Right lobe of liver (tissue), 6 donors: ENCODE measurements around the gene CDKAL1. TPM values are rescaled to one million over a fixed set of nuclear protein-coding genes. Genes with fewer than 3 reads are reported as not detected.

Experiments used
- ATAC-seq, 4 donors: fragments of 200-7000 bp; cut with Tn5 transposase; one replicate each; pipeline ENCODE4 v1.9.1; 2020; ENCODE audit warnings: mild to moderate bottlenecking in 4 of 4, moderate library complexity in 4 of 4
- DNase-seq, 3 donors: peaks; one replicate each; pipeline ENCODE4 v3.0.0-alpha.2; 2020
- H3K27ac ChIP-seq, 3 donors: fragments of 200-600 bp; one replicate each; pipeline ENCODE4 v1.8.0; 2022
- H3K27me3 ChIP-seq, 2 donors: fragments of 200-600 bp; one replicate each; pipeline ENCODE4 v1.8.0; 2022
- H3K36me3 ChIP-seq, 4 donors: fragments of 200-600 bp; sonication (generic) in 1 of 4; one replicate each; pipeline versions ENCODE4 v1.5.1 to v1.8.0; 2017 to 2022; ENCODE audit warnings: control low read depth in 1 of 4
- H3K4me1 ChIP-seq, 4 donors: fragments of 200-600 bp; sonication (generic) in 1 of 4; one replicate each; pipeline versions ENCODE4 v1.5.1 to v1.8.0; 2017 to 2022; ENCODE audit warnings: control low read depth in 1 of 4
- H3K4me3 ChIP-seq, 3 donors: fragments of 200-600 bp; one replicate each; pipeline ENCODE4 v1.8.0; 2022
- H3K9me3 ChIP-seq, 4 donors: fragments of 200-600 bp; sonication (generic) in 1 of 4; one replicate each; pipeline versions ENCODE4 v1.5.1 to v1.8.0; 2017 to 2022; ENCODE audit warnings: control low read depth in 1 of 4
- POLR2A ChIP-seq: fragments of 450-650 bp; IDR thresholded peaks from one replicate; pipeline ENCODE4 v1.6.1; 2017; ENCODE audit warnings: antibody characterized with exemption, mild to moderate bottlenecking
- WGBS: methylation state at CpG from one replicate; pipeline ENCODE4 v1.1.6; 2018; ENCODE audit warnings: low coverage, low lambda C conversion rate; ENCODE audit not compliant: insufficient coverage; ENCODE audit errors: missing lambda C conversion rate; 5-methylcytosine and 5-hydroxymethylcytosine counted together
- intact Hi-C, 2 donors: fragments of 100-400 bp; cut with DNase I; formaldehyde crosslinking; loops; one replicate each; pipeline versions ENCODE4 v1.11.2 to v1.14.1; 2022
- total RNA-seq, 6 experiments: library from RNA; depleted of rRNA in 2 of 6; stranded (reverse); fragments of >200 nt in 2 of 6; fragmentation: NEBNext Ultra II Directional in 3 of 6; extraction: Animal tissue kit (Norgen Biotek cat#: 25700) in 3 of 6; gene quantifications; one replicate each; pipeline versions ENCODE4 v1.1.0 to v1.2.4, GENCODE V29; 2016 to 2023
- TF ChIP-seq, protein P1 (sequence below), 4 donors: fragments of 200-600 bp in 3 of 4; fragments of 450-650 bp in 1 of 4; IDR thresholded peaks; one replicate each; pipeline versions ENCODE4 v1.5.1 to v1.8.0; 2016 to 2022; ENCODE audit warnings: antibody characterized with exemption in 4 of 4, mild to moderate bottlenecking in 2 of 4
- donor health status: DM: no; HTN: yes; CAD: no.
- donor health status: DM: no; HTN: no; CAD: no.
- donor health status: DM: no; HTN: no; CAD: no.
- donor health status: DM: no; HTN: yes; CAD: no.
- donor health status: DM: no; HTN: yes; CAD: no.

CDKAL1 gene
- total RNA-seq, 6 experiments from 2014 or later = 4.5 to 7.0 (median 6.2) TPM

DNA sequence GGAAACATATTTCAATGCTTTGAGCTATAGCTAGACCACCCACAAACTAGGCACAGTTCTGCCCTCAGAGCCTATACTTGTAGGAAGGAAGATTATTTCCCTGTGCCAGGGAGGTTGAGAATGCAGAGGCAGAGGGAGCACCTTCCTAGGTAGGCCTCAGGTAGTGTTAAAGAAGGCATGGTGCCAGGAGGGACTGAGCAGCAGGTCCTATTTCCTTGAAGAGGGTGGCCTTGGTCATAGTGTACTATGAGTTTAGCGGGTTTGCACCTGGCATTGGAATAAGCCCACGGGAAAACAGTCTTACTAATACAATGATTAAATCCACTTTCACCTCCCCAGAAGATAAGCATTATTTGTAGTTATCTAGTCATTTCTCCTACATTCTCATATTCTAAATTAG, 375.4 kb downstream of the CDKAL1 start:
- no peak for TF ChIP-seq POLR2A
- TF ChIP-seq, protein P1, sequence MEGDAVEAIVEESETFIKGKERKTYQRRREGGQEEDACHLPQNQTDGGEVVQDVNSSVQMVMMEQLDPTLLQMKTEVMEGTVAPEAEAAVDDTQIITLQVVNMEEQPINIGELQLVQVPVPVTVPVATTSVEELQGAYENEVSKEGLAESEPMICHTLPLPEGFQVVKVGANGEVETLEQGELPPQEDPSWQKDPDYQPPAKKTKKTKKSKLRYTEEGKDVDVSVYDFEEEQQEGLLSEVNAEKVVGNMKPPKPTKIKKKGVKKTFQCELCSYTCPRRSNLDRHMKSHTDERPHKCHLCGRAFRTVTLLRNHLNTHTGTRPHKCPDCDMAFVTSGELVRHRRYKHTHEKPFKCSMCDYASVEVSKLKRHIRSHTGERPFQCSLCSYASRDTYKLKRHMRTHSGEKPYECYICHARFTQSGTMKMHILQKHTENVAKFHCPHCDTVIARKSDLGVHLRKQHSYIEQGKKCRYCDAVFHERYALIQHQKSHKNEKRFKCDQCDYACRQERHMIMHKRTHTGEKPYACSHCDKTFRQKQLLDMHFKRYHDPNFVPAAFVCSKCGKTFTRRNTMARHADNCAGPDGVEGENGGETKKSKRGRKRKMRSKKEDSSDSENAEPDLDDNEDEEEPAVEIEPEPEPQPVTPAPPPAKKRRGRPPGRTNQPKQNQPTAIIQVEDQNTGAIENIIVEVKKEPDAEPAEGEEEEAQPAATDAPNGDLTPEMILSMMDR (IDR thresholded peaks at IDR 0.05) = no peak
- Histone ChIP-seq H3K36me3 (no peaks in the 10 kb centered on the region), H3K27me3 (no peaks in the 10 kb centered on the region), H3K9me3 (peaks cover 0 to 3% (median 0%) of the 10 kb centered on the region in 4 donors), H3K4me3 (no peak overlapping the region), H3K27ac (no peak overlapping the region), H3K4me1 (no peaks in the 10 kb centered on the region)
- WGBS = 79% methylated on average over 2 of the region's 2 CpGs
- no peak for ATAC-seq
- no peak for DNase-seq
- intact Hi-C loops = no loop called here

DNA sequence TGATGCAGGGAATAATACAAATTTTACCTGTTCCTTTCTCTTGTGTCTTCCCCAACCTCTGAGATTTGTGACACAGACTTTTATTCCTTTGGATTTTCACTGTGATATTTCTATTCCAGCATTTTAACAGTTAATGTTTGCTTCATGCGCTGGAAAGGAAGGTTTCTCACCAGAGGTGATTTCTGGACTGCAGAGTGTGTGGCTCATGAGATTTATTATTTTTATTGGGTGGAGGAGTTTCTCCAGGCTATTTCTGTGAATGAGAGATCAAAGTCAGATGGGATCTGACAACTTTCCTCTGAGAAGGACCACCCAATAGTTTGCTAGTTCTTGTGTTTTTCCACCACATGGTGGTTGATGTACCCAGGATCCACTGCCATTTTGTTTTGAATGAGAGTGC, 377.5 kb downstream of the CDKAL1 start:
- DNase-seq = no peak
- intact Hi-C loops = no loop called here

DNA sequence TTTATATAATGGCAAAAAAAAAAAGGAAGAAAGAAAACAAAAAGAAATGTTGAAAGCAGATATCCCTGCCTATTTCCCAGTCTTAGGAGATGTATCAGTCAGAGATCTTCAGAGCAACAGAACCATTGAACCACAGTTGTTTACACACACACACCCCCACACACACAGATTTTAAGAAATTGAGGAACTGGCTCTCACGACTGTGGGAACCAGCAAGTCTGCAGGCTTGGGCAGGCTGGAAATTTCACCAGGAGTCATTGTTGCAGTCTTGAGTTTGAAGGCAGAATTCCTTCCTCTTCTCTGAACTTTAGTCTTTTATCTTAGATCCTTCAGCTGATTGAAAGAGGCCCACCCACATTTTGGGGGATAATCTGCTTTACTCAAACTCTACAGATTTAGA, 380.9 kb downstream of the CDKAL1 start:
- 67% methylated on average over 1 of the region's 1 CpG for WGBS
- no peak for TF ChIP-seq POLR2A
- TF ChIP-seq, protein P1 (IDR thresholded peaks at IDR 0.05) = no peak
- ATAC-seq = no peak

More for the DNA sequence above, 377.5 kb downstream of the CDKAL1 start:
- Histone ChIP-seq H3K4me1 (no peaks in the 10 kb centered on the region), H3K27ac (no peak overlapping the region), H3K9me3 (peaks cover 0 to 3% (median 0%) of the 10 kb centered on the region in 4 donors), H3K4me3 (no peak overlapping the region), H3K27me3 (no peaks in the 10 kb centered on the region), H3K36me3 (no peaks in the 10 kb centered on the region)
- WGBS = 64% methylated on average over 1 of the region's 1 CpG
- ATAC-seq = no peak
- TF ChIP-seq, protein P1 (IDR thresholded peaks at IDR 0.05) = no peak
- no peak for TF ChIP-seq POLR2A

DNA sequence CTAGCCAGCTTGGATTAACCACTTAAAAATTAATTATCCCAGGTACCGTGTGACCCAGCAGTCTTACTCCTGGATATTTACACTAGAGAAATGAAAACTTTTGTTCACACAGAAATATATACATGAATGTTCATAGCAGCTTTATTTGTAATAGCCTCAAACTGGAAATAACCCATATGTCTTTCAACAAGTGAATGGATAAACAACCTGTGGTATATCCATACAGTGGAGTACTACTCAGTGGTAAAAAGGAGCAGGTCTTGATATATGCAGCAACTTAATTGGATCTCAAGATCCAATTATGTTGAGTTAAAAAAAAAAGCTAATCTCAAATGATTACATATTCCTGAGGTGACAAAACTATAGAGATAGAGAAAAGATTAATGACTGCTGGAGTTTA, 381.4 kb downstream of the CDKAL1 start:
- 91% methylated on average over 1 of the region's 1 CpG for WGBS
- H3K27ac ChIP-seq = no peak overlapping the region
- H3K9me3 ChIP-seq = peaks cover 0 to 3% (median 0%) of the 10 kb centered on the region in 4 donors
- DNase-seq = no peak
- no peaks in the 10 kb centered on the region for H3K36me3 ChIP-seq
- intact Hi-C loops = no loop called here
- no peak overlapping the region for H3K4me3 ChIP-seq
- ATAC-seq = no peak
- H3K27me3 ChIP-seq = no peaks in the 10 kb centered on the region
- no peaks in the 10 kb centered on the region for H3K4me1 ChIP-seq
- TF ChIP-seq POLR2A = no peak
- TF ChIP-seq, protein P1 (IDR thresholded peaks at IDR 0.05) = no peak

More for the DNA sequence above, 380.9 kb downstream of the CDKAL1 start:
- H3K36me3 ChIP-seq = no peaks in the 10 kb centered on the region
- H3K27ac ChIP-seq = no peak overlapping the region
- H3K27me3 ChIP-seq = no peaks in the 10 kb centered on the region
- peaks cover 0 to 3% (median 0%) of the 10 kb centered on the region in 4 donors for H3K9me3 ChIP-seq
- DNase-seq = no peak
- no peak overlapping the region for H3K4me3 ChIP-seq
- intact Hi-C loops = no loop called here
- H3K4me1 ChIP-seq = no peaks in the 10 kb centered on the region

- Histone ChIP-seq H3K4me3 (no peak overlapping the region), H3K9me3 (peaks cover 0 to 3% (median 0%) of the 10 kb centered on the region in 4 donors), H3K27me3 (no peaks in the 10 kb centered on the region), H3K36me3 (no peaks in the 10 kb centered on the region), H3K27ac (no peak overlapping the region), H3K4me1 (no peaks in the 10 kb centered on the region)
- 84% methylated on average over 3 of the region's 3 CpGs for WGBS
- no peak for DNase-seq
- intact Hi-C loops = no loop called here
- ATAC-seq = no peak
- no peak for TF ChIP-seq POLR2A
- TF ChIP-seq, protein P1 (IDR thresholded peaks at IDR 0.05) = no peak
These were observed 381.8 kb downstream of the CDKAL1 start for GRCh38 chr6:20916086-20916485.
